HS-27A (cell line): ENCODE data around the gene TXN.
A peak's percentile ranks its signal among the peaks of the same experiment; 100 is the strongest.

ENCODE experiments used
- DNase-seq: peaks from one replicate; pipeline ENCODE4 v3.0.0-alpha.2; 2012; ENCODE audit warnings: low read depth, missing footprints

The TXN gene

DNA sequence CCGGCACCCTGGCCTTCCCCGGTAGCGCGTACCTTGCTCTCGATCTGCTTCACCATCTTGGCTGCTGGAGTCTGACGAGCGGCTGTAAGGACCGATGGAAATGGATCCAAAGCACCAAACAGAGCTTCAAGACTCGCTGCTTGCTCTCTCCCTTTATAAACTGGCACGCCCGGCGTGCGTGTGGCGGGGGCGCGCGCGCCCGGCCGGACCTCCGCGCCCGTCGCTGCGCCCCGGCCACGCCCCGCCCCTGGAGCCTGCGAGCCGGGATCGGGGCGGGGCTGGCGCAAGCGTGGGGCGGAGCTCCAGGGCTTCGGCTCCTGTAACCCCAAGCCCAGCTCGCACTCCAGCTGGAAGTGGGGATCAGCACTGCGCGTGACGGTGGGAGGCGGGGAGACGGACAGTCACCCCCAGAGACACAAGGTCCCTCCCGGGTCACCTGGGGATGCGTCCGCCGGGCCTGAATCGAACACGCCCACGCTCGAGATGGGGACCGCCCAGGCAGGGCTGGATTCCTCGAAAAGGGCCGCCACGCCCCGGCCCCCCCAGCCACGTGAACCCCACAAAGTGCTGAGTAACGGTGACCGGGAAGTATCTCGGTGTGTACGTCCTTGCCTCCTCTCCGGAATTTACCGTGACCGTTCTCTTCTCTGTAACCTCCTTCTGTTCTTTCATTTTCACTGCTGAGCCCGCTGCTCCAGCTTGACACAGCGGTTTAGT is at the start of gene TXN:
Gene TXN (minus strand): TSS at position 128 of the 717 bp plus-strand sequence. CDS start 72 bp downstream, at position 56.
- DNase-seq: peak; percentile 80

GRCh38 chr9:110303133-110303532 is 46.8 kb upstream of the TXN start:
- DNase-seq: no peak

GRCh38 chr9:110298043-110298605 is 41.8 kb upstream of the TXN start:
- DNase-seq: no peak

- no peak for DNase-seq
Measured at GRCh38 chr9:110293248-110293647, 36.9 kb upstream of the TXN start.

DNA sequence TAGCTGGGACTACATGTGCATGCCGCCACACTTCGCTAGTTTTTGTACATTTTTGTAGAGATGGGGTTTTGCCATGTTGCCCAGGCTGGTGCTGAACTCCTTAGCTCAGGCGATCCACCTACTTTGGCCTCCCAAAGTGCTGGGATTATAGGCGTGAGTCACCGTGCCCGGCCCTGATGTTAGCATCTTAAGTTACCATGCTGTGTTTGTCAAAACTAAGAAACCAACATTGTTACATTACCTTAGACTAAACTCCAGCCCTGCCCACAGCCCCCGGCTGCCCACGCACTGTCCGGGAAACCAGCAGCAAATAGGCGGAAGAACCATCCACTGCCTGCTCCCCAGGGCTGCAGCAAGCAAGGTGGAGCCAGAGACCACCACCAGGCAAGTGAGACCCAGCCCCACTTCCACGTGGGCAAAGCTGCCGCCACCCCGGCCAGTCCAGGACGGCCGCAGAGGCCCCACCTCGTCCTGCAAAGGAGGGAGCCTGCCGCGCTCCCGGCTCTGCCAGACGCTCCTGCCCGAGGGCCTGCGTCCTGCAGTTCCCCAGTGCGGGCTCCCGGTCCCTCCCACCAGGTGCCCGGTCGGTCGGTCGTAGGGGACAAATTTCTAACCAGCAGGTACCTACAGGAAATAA is 35.7 kb upstream of the TXN start:
- no peak for DNase-seq

GRCh38 chr9:110290001-110290400 is 33.7 kb upstream of the TXN start:
- no peak for DNase-seq

GRCh38 chr9:110288503-110288902 is 32.2 kb upstream of the TXN start:
- DNase-seq: no peak

- DNase-seq: no peak
Measured at GRCh38 chr9:110287289-110287680, 31.0 kb upstream of the TXN start.

GRCh38 chr9:110284211-110284844 is 28.0 kb upstream of the TXN start:
- DNase-seq: no peak

DNA sequence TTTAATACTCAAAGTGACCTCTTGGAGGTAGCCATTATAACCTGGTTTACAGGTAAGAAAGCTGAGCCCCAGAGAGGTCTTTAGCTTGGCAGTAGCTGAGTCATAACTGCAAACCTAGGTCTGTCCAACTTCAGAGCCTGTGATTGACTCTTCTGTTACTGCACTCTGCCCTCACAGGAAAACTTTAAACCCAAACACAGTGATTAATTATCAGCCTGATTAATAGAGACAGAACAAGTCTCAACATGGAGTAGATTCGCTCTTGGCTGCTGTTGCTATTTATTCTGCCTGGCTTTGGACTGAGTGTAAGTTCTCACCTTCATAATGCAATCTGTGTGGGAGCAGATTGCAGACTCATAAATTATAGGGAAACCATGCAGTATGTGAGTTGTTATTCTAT is 27.4 kb upstream of the TXN start:
- DNase-seq: no peak

GRCh38 chr9:110282739-110283081 is 26.4 kb upstream of the TXN start:
- no peak for DNase-seq

GRCh38 chr9:110282018-110282738 is 25.9 kb upstream of the TXN start:
- DNase-seq: no peak

DNA sequence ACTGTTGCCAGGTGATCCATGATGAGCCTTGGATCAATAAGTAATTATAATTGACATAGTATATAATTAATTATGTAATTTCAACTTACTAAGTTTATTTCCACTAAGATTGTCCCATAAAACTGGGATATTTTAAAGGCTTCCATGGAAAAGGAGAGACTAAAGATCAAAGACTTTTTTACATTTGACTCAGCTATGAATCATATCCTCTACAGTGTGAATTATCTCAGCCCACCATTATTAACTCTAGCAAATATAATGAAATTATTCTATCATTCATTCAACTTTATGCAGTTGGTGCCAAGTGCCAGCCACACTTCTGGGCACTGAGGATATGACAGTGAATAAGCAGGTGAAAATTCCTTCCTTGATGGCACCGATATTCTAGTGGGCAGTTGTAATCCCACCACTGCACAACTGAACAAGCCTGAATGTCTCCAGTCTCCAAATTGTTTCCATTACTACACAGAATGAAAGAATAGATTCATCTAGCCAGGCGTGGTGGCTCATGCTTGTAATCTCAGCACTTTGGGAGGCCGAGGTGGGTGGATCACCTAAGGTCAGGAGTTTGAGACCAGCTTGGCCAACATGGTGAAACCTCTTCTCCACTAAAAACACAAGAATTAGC is 21.9 kb upstream of the TXN start:
- no peak for DNase-seq

- no peak for DNase-seq
Measured at GRCh38 chr9:110276781-110277180, 20.5 kb upstream of the TXN start.

DNA sequence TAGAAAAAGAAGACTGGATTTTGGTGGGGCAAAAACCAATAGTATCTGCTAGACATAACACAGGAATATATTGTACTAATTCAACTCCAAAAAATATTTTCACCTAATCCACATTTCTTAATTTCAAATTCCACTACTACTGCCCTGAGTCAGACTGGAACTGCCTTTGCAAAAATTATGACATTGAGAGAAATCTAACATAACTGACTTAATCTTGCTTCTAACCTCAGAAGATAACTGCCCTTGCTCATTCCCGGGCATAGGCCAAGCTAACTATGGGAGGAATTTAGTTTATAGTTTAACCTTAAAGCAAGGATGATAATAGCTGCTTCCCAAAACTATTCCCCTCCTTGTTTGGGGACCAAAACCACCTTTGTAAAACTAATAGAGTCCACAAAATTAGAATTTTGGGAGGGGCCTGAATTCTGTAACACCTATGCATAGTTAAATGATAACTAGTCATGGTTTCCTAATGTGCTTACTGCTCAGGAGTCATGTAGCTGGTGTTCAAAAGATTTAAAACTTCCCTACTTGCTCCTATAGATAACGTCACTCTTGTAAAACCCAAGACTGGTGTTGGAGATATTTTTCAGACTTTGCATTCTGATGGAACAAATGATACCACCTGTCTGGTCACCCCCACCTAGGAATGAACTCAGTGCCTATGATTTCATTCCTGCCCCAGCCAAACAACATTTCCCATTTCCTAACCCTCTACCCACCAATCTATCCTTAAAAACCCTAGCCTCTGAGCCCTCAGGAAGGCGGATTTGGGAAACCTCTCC is 14.1 kb upstream of the TXN start:
- DNase-seq: no peak

- no peak for DNase-seq
Measured at GRCh38 chr9:110266795-110267194, 10.5 kb upstream of the TXN start.

GRCh38 chr9:110261632-110262031 is 5.3 kb upstream of the TXN start:
- DNase-seq: no peak

GRCh38 chr9:110260911-110261310 is 4.6 kb upstream of the TXN start:
- DNase-seq: no peak

- DNase-seq: no peak
Measured at GRCh38 chr9:110259566-110259965, 3.3 kb upstream of the TXN start.

- DNase-seq: no peak
Measured at GRCh38 chr9:110258690-110259091, 2.4 kb upstream of the TXN start.

DNA sequence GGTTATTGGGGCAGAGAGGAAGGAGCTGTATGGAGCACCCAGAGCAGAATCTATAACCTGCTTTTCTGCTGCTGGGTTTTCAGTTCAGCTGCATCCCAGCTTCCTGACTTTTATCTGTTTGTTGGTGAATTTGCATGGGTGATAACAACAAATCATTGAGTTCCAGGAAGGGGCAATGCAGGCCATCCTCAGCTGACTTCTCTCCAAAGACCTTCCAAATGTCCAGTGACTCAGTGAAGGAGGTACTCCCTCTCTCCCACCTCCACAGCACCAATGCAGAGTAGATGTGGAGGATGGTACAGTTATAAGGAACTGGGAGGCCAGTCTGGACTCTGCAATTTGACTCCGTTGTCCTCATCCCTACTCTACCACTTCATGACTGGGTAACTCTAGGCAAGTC is 1.6 kb upstream of the TXN start:
- no peak for DNase-seq
